Measurements from ENCODE around the gene HES7.

- TF ChIP-seq PATZ1 (CRISPR knock-in tag; IDR thresholded peaks at IDR 0.05; ENCODE audit: borderline replicate concordance) (no peak), ZFP3 (CRISPR knock-in tag; IDR thresholded peaks at IDR 0.05) (no peak), OSR1 (CRISPR knock-in tag; IDR thresholded peaks at IDR 0.05) (no peak), ZFP30 (CRISPR knock-in tag; IDR thresholded peaks at IDR 0.05) (no peak), SNAI2 (CRISPR knock-in tag; IDR thresholded peaks at IDR 0.05) (no peak), POU6F1 (CRISPR knock-in tag; IDR thresholded peaks at IDR 0.05; ENCODE audit: borderline replicate concordance, low read depth) (no peak), ZNF70 (CRISPR knock-in tag; IDR thresholded peaks at IDR 0.05) (no peak), PPARA (CRISPR knock-in tag; IDR thresholded peaks at IDR 0.05; ENCODE audit: borderline replicate concordance) (no peak), BACH2 (CRISPR knock-in tag; IDR thresholded peaks at IDR 0.05; ENCODE audit: borderline replicate concordance) (no peak), TOX (CRISPR knock-in tag; IDR thresholded peaks at IDR 0.05; ENCODE audit: borderline replicate concordance) (no peak), CSDC2 (CRISPR knock-in tag; IDR thresholded peaks at IDR 0.05) (no peak), ESRRG (CRISPR knock-in tag; IDR thresholded peaks at IDR 0.05) (no peak), ZNF8 (CRISPR knock-in tag; IDR thresholded peaks at IDR 0.05) (no peak)
These were observed 646 bp upstream of the HES7 start for GRCh38 chr17:8124350-8125153.
